Mammary epithelial cell (primary cell): Measurements from ENCODE around the gene VPS8.

Experiments used
- CTCF ChIP-seq, 2 donors: IDR thresholded peaks in 1 of 2; conservative IDR thresholded peaks in 1 of 2; 2 replicates each; pipeline ENCODE4 v1.5.1; 2011 to 2012; ENCODE audit warnings: inconsistent platforms in 2 of 2, low read length in 2 of 2, mild to moderate bottlenecking in 2 of 2, control low read depth in 1 of 2, low read depth in 1 of 2; ENCODE audit not compliant: insufficient read depth in 1 of 2; ENCODE audit errors: extremely low read depth in 1 of 2
- EZH2 ChIP-seq: IDR thresholded peaks from 2 replicates; pipeline ENCODE4 v1.6.1; 2012; ENCODE audit warnings: low read length, inconsistent platforms, borderline replicate concordance

GRCh38 chr3:185060655-185061054, 248.7 kb downstream of the VPS8 start:
- TF ChIP-seq CTCF (conservative IDR thresholded peaks at IDR 0.05 in 1 of 2, IDR thresholded peaks at IDR 0.05 in 1 of 2; ENCODE audit: extremely low read depth in 1 of 2, insufficient read depth in 1 of 2, low read depth in 1 of 2, low read length in 2 of 2) (no peak), EZH2 (no peak)
